Vagina (tissue), 2 donors: ENCODE data around the gene HDHD5. TPM values are rescaled to one million over a fixed set of nuclear protein-coding genes. Genes with fewer than 3 reads are reported as not detected.

Experiments used
- DNase-seq, 2 donors: peaks; one replicate each; pipeline ENCODE4 v3.0.0-alpha.2; 2017; ENCODE audit errors: extremely low spot score in 2 of 2
- H3K27ac ChIP-seq: fragments of 200-600 bp; sonication (generic); one replicate; pipeline ENCODE4 v1.5.1; 2019
- H3K27me3 ChIP-seq: fragments of 200-600 bp; sonication (generic); one replicate; pipeline ENCODE4 v1.5.1; 2019
- H3K36me3 ChIP-seq, 2 donors: fragments of 200-600 bp; sonication (generic); one replicate each; pipeline ENCODE4 v1.5.1; 2017 to 2019
- H3K4me1 ChIP-seq: fragments of 200-600 bp; sonication (generic); one replicate; pipeline ENCODE4 v1.5.1; 2019
- H3K4me3 ChIP-seq, 2 donors: fragments of 200-600 bp; sonication (generic); 1 replicate in 1 of 2; 2 replicates in 1 of 2; pipeline ENCODE4 v1.5.1; 2016 to 2019
- H3K9me3 ChIP-seq: fragments of 200-600 bp; sonication (generic); one replicate; pipeline ENCODE4 v1.5.1; 2019
- CTCF ChIP-seq, 3 experiments: fragments of 450-650 bp in 2 of 3; fragments of 200-600 bp in 1 of 3; sonication (generic) in 1 of 3; IDR thresholded peaks; one replicate each; pipeline ENCODE4 v1.5.1; 2017 to 2019; ENCODE audit warnings: antibody characterized with exemption in 3 of 3, mild to moderate bottlenecking in 2 of 3, moderate library complexity in 2 of 3
- POLR2A ChIP-seq, 2 donors: fragments of 450-650 bp; IDR thresholded peaks; one replicate each; pipeline ENCODE4 v1.6.1; 2017; ENCODE audit warnings: antibody characterized with exemption in 2 of 2, mild to moderate bottlenecking in 2 of 2, moderate library complexity in 2 of 2
- POLR2AphosphoS5 ChIP-seq, 2 donors: sonication (generic); formaldehyde crosslinking; IDR thresholded peaks; one replicate each; pipeline ENCODE4 v1.9.0; 2017; ENCODE audit warnings: antibody characterized with exemption in 2 of 2, mild to moderate bottlenecking in 2 of 2, low read depth in 1 of 2; ENCODE audit not compliant: insufficient read depth in 1 of 2
- intact Hi-C: fragments of 100-400 bp; cut with DNase I; formaldehyde crosslinking; loops from one replicate; pipeline ENCODE4 v1.15.1; 2023
- total RNA-seq: library from RNA; depleted of rRNA; stranded (reverse); fragments of >200 nt; gene quantifications from one replicate; pipeline ENCODE4 v1.2.3, GENCODE V29; 2016

HDHD5 gene
- total RNA-seq, 1 donor from 2014 or later, result 30.0 TPM

GRCh38 chr22:17117400-17117799 lies 41.7 kb downstream of the HDHD5 start:
- intact Hi-C loops, result no loop called here
- H3K27me3 ChIP-seq, result no peaks in the 10 kb centered on the region
- H3K4me3 ChIP-seq, result no peak overlapping the region
- H3K9me3 ChIP-seq, result no peaks in the 10 kb centered on the region
- H3K4me1 ChIP-seq, result peaks cover 13% of the 10 kb centered on the region
- TF ChIP-seq POLR2AphosphoS5 (IDR thresholded peaks at IDR 0.05; ENCODE audit: insufficient read depth in 1 of 2, low read depth in 1 of 2) (no peak), CTCF (IDR thresholded peaks at IDR 0.05) (no peak), POLR2A (IDR thresholded peaks at IDR 0.05) (no peak)
- no peaks in the 10 kb centered on the region for H3K36me3 ChIP-seq
- H3K27ac ChIP-seq, result no peak overlapping the region
- DNase-seq, result no peak

GRCh38 chr22:17116572-17117330 lies 42.3 kb downstream of the HDHD5 start:
- TF ChIP-seq POLR2A (IDR thresholded peaks at IDR 0.05), result no peak
- no peak for TF ChIP-seq CTCF (IDR thresholded peaks at IDR 0.05)
- TF ChIP-seq POLR2AphosphoS5 (IDR thresholded peaks at IDR 0.05; ENCODE audit: insufficient read depth in 1 of 2, low read depth in 1 of 2), result no peak
- H3K27me3 ChIP-seq, result no peaks in the 10 kb centered on the region
- H3K9me3 ChIP-seq, result no peaks in the 10 kb centered on the region
- no peak for DNase-seq
- peaks cover 10% of the 10 kb centered on the region for H3K4me1 ChIP-seq
- no peak overlapping the region for H3K27ac ChIP-seq
- intact Hi-C loops, result no loop called here
- no peaks in the 10 kb centered on the region for H3K36me3 ChIP-seq
- no peak overlapping the region for H3K4me3 ChIP-seq

- H3K4me3 ChIP-seq, result no peak overlapping the region
- no peak for TF ChIP-seq POLR2AphosphoS5 (IDR thresholded peaks at IDR 0.05; ENCODE audit: insufficient read depth in 1 of 2, low read depth in 1 of 2)
- TF ChIP-seq POLR2A (IDR thresholded peaks at IDR 0.05), result no peak
- TF ChIP-seq CTCF (IDR thresholded peaks at IDR 0.05), result no peak
- H3K27ac ChIP-seq, result no peak overlapping the region
- no peaks in the 10 kb centered on the region for H3K9me3 ChIP-seq
- no peaks in the 10 kb centered on the region for H3K36me3 ChIP-seq
- H3K27me3 ChIP-seq, result no peaks in the 10 kb centered on the region
- DNase-seq, result no peak
- intact Hi-C loops, result no loop called here
- peaks cover 3% of the 10 kb centered on the region for H3K4me1 ChIP-seq
Observed at GRCh38 chr22:17115945-17116565, 43.0 kb downstream of the HDHD5 start.

- intact Hi-C loops, result no loop called here
- Histone ChIP-seq H3K4me1 (no peaks in the 10 kb centered on the region), H3K9me3 (no peaks in the 10 kb centered on the region), H3K27ac (no peak overlapping the region), H3K27me3 (no peaks in the 10 kb centered on the region), H3K36me3 (no peaks in the 10 kb centered on the region), H3K4me3 (no peak overlapping the region)
- DNase-seq, result no peak
- TF ChIP-seq POLR2AphosphoS5 (IDR thresholded peaks at IDR 0.05; ENCODE audit: insufficient read depth in 1 of 2, low read depth in 1 of 2), result no peak
- no peak for TF ChIP-seq CTCF (IDR thresholded peaks at IDR 0.05)
- no peak for TF ChIP-seq POLR2A (IDR thresholded peaks at IDR 0.05)
Observed at GRCh38 chr22:17115236-17115635, 43.8 kb downstream of the HDHD5 start.

- Histone ChIP-seq H3K27ac (no peak overlapping the region), H3K4me1 (no peaks in the 10 kb centered on the region), H3K9me3 (no peaks in the 10 kb centered on the region), H3K27me3 (no peaks in the 10 kb centered on the region), H3K36me3 (peaks cover 0 to 2% of the 10 kb centered on the region in 2 donors), H3K4me3 (no peak overlapping the region)
- TF ChIP-seq POLR2A (IDR thresholded peaks at IDR 0.05), result no peak
- no peak for TF ChIP-seq CTCF (IDR thresholded peaks at IDR 0.05)
- no peak for TF ChIP-seq POLR2AphosphoS5 (IDR thresholded peaks at IDR 0.05; ENCODE audit: insufficient read depth in 1 of 2, low read depth in 1 of 2)
- no peak for DNase-seq
- intact Hi-C loops, result no loop called here
Observed at GRCh38 chr22:17114898-17115235, 44.2 kb downstream of the HDHD5 start.
